GM19099 (cell line): ENCODE results near the gene ABI2.

Experiments used
- POLR2A ChIP-seq: IDR thresholded peaks from 3 replicates; pipeline ENCODE4 v1.6.1; 2011; ENCODE audit warnings: low read depth; ENCODE audit not compliant: insufficient read length; ENCODE audit errors: extremely low read depth

The ABI2 gene

GRCh38 chr2:203327901-203328759, at the start of gene ABI2:
ABI2 (plus strand) TSS chr2:203328394; CDS start chr2:203328515, 121 bp downstream.
- TF ChIP-seq POLR2A: peak; percentile 40

- no peak for TF ChIP-seq POLR2A
These were observed 48.9 kb upstream of the ABI2 start for GRCh38 chr2:203279288-203279687.

GRCh38 chr2:203280428-203281064, 47.6 kb upstream of the ABI2 start:
- no peak for TF ChIP-seq POLR2A

GRCh38 chr2:203282101-203282500, 46.1 kb upstream of the ABI2 start:
- no peak for TF ChIP-seq POLR2A

GRCh38 chr2:203286532-203286931, 41.7 kb upstream of the ABI2 start:
- TF ChIP-seq POLR2A: no peak

- TF ChIP-seq POLR2A: no peak
These were observed 26.5 kb upstream of the ABI2 start for GRCh38 chr2:203301667-203302066.

GRCh38 chr2:203310688-203311436, 17.3 kb upstream of the ABI2 start:
- no peak for TF ChIP-seq POLR2A

GRCh38 chr2:203326356-203326755, 1.8 kb upstream of the ABI2 start:
- TF ChIP-seq POLR2A: no peak

- TF ChIP-seq POLR2A: no peak
These were observed 653 bp upstream of the ABI2 start for GRCh38 chr2:203327582-203327900.

GRCh38 chr2:203328760-203329540, 756 bp downstream of the ABI2 start:
- no peak for TF ChIP-seq POLR2A

- no peak for TF ChIP-seq POLR2A
These were observed 2.2 kb downstream of the ABI2 start for GRCh38 chr2:203330434-203330833.

- TF ChIP-seq POLR2A: no peak
These were observed 10.1 kb downstream of the ABI2 start for GRCh38 chr2:203338322-203338721.

GRCh38 chr2:203340791-203341487, 12.7 kb downstream of the ABI2 start:
- no peak for TF ChIP-seq POLR2A

GRCh38 chr2:203341741-203342310, 13.6 kb downstream of the ABI2 start:
- no peak for TF ChIP-seq POLR2A
